ENCODE measurements around the gene SHKBP1.

SHKBP1 gene, protein sequence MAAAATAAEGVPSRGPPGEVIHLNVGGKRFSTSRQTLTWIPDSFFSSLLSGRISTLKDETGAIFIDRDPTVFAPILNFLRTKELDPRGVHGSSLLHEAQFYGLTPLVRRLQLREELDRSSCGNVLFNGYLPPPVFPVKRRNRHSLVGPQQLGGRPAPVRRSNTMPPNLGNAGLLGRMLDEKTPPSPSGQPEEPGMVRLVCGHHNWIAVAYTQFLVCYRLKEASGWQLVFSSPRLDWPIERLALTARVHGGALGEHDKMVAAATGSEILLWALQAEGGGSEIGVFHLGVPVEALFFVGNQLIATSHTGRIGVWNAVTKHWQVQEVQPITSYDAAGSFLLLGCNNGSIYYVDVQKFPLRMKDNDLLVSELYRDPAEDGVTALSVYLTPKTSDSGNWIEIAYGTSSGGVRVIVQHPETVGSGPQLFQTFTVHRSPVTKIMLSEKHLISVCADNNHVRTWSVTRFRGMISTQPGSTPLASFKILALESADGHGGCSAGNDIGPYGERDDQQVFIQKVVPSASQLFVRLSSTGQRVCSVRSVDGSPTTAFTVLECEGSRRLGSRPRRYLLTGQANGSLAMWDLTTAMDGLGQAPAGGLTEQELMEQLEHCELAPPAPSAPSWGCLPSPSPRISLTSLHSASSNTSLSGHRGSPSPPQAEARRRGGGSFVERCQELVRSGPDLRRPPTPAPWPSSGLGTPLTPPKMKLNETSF

DNA sequence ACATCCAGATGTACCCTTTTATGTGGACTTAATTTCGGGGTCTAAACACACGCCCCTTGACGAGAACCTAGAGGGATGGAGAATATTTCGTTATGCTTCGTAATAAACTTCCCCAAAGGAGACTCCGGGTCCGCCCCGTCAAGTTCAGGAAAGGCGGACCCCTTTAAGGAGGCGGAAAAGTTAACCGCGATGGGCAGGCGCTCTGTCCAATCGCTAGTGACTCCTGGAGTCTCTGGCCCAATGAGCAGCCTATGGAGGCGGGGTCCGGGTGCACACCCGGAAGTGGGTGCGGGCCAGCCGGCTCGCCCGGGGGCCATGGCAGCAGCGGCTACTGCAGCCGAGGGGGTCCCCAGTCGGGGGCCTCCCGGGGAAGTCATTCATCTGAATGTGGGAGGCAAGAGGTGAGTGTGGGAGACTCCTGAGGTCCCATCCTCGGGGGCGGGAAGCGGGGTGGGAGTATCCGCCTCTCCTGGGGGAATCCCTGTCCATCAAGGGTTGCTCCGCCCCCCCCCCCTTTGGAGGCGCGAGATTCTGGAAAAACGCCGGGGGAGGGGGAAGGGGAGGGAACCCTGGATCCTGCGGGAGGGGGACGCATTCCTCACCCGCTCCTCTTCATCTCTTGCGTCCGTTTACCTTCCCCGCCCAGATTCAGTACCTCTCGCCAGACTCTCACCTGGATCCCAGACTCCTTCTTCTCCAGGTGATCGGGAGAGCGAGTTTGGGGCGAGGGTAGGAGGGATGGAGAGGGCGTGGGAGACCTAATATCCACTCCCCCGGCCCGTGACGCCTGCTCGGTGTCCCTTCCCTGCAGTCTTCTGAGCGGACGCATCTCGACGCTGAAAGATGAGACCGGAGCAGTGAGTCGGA, at the start of gene SHKBP1:
Gene SHKBP1 (plus strand): TSS at position 289 of the 867 bp plus-strand sequence. CDS start 27 bp downstream, at position 316.
- no peaks in the 10 kb centered on the region for H3K27me3 ChIP-seq (replicated peaks; ENCODE audit: control insufficient read depth, insufficient read depth, low read length)
- peak within 1 kb of the TSS; percentile 84 for H3K9ac ChIP-seq (ENCODE audit: low read length)
- peaks cover 3% of the 10 kb centered on the region for H3K4me1 ChIP-seq (ENCODE audit: control insufficient read depth, insufficient read depth, low read length)
- H3K9me3 ChIP-seq (ENCODE audit: control insufficient read depth, low read length) = no peaks in the 10 kb centered on the region
- DNase-seq (ENCODE audit: low read depth) = peak; percentile 97
- peaks cover 10% of the 10 kb centered on the region for H3K36me3 ChIP-seq (ENCODE audit: control insufficient read depth, insufficient read depth, low read length, severe bottlenecking)
- peak within 1 kb of the TSS; percentile 90 for H3K4me3 ChIP-seq (ENCODE audit: low read length)

DNA sequence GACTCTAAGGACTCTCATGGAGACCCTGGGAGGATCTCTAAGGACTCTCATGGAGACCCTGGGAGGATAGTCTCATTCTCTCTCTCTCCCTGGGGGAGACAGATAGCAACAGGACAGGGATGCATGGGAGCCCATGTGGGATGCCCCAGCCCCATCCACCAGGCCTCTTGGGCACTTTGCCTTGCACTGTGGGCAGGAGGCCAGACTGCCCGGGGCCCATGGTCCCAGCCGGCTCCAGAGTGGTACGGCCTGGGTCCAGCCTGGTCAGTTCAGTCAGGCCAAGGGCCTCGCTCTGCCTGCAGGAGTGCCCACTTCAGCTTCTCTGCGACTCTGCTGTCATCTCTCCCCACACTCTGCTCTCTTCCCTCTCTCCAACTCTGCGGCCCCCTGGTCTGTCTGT, 48.6 kb upstream of the SHKBP1 start:
- H3K27me3 ChIP-seq (replicated peaks; ENCODE audit: control insufficient read depth, insufficient read depth, low read length) = peaks cover 21% of the 10 kb centered on the region
- no peak for DNase-seq (ENCODE audit: low read depth)
- H3K9me3 ChIP-seq (ENCODE audit: control insufficient read depth, low read length) = no peaks in the 10 kb centered on the region
- H3K9ac ChIP-seq (ENCODE audit: low read length) = no peak overlapping the region
- no peaks in the 10 kb centered on the region for H3K4me1 ChIP-seq (ENCODE audit: control insufficient read depth, insufficient read depth, low read length)
- no peaks in the 10 kb centered on the region for H3K36me3 ChIP-seq (ENCODE audit: control insufficient read depth, insufficient read depth, low read length, severe bottlenecking)
- H3K4me3 ChIP-seq (ENCODE audit: low read length) = no peak overlapping the region

DNA sequence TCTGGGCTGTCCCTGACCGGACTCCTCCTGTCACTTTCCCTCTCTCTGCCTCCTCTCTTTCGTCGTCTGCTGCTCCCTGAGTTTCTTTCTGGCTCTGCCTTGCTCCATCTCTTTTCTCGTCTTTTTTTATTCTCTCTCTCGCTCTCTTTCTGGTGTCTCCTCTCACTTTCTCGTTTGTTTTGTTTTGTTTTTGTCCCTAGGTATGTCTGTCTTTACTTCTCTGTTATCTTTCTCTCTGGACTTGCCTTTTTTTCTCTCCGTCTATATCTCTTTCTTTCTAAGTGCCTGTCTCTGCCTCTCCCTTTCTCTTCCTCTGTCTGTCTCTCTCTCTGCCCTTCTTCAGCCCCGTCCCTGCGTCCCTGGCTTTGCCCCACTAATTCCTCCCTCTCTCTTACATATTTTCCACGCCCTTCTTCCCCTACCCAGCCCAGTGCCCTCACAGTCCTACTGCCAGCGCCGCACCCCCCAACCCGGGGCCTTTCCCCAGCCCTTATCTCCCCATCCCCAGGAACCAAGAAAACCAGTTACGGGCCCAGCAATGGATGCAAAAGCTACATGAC, 48.1 kb upstream of the SHKBP1 start:
- DNase-seq (ENCODE audit: low read depth) = no peak
- Histone ChIP-seq H3K4me1 (ENCODE audit: control insufficient read depth, insufficient read depth, low read length) (no peaks in the 10 kb centered on the region), H3K36me3 (ENCODE audit: control insufficient read depth, insufficient read depth, low read length, severe bottlenecking) (no peaks in the 10 kb centered on the region), H3K27me3 (replicated peaks; ENCODE audit: control insufficient read depth, insufficient read depth, low read length) (peaks cover 26% of the 10 kb centered on the region), H3K4me3 (ENCODE audit: low read length) (no peak overlapping the region), H3K9ac (ENCODE audit: low read length) (no peak overlapping the region), H3K9me3 (ENCODE audit: control insufficient read depth, low read length) (no peaks in the 10 kb centered on the region)

DNA sequence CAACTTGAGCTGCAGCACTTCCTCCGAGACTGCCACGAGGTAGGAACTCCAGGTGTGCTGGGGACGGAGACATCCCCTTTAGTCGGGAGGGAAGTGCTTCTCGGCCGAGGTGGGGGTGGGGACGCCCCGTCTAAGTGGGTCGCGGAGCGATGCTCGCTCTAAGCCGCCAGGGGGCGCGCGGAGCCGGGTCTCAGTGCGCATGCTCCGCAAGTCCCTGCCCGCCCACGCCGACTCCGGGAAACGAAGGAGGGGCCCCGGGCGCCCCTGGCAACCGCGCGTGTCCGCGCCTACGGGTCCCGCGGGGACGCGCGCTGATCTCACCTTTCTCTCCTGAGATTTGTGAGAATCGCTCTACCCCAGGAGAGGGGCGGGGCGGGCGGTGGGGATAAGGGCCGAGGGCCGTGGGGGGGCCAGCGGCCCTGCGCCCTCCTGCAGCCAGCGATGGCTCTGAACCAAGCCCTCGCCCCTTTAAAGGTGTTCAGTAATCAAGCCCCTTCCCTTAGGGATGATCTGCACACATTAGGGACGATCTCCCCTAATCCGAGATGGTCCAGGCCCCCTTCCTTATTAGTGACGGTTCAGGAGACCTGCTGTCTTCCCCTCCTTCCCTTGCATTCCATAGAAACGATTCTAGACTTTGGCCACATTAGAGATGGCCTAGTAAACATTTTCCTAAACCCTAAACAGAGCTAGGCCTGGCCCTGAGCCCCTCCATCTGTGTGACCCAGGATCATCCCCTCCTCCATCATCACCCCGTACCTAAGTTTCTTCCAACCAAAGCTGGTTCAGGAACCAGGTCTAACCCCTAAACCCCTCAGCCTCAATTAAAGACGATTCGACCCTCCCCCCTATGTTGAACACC, 47.3 kb upstream of the SHKBP1 start:
- H3K4me3 ChIP-seq (ENCODE audit: low read length) = peak overlapping the region; percentile 74
- peaks cover 4% of the 10 kb centered on the region for H3K9me3 ChIP-seq (ENCODE audit: control insufficient read depth, low read length)
- DNase-seq (ENCODE audit: low read depth) = peak; percentile 88
- no peaks in the 10 kb centered on the region for H3K36me3 ChIP-seq (ENCODE audit: control insufficient read depth, insufficient read depth, low read length, severe bottlenecking)
- H3K4me1 ChIP-seq (ENCODE audit: control insufficient read depth, insufficient read depth, low read length) = no peaks in the 10 kb centered on the region
- H3K27me3 ChIP-seq (replicated peaks; ENCODE audit: control insufficient read depth, insufficient read depth, low read length) = peaks cover 32% of the 10 kb centered on the region
- H3K9ac ChIP-seq (ENCODE audit: low read length) = peak overlapping the region; percentile 65

DNA sequence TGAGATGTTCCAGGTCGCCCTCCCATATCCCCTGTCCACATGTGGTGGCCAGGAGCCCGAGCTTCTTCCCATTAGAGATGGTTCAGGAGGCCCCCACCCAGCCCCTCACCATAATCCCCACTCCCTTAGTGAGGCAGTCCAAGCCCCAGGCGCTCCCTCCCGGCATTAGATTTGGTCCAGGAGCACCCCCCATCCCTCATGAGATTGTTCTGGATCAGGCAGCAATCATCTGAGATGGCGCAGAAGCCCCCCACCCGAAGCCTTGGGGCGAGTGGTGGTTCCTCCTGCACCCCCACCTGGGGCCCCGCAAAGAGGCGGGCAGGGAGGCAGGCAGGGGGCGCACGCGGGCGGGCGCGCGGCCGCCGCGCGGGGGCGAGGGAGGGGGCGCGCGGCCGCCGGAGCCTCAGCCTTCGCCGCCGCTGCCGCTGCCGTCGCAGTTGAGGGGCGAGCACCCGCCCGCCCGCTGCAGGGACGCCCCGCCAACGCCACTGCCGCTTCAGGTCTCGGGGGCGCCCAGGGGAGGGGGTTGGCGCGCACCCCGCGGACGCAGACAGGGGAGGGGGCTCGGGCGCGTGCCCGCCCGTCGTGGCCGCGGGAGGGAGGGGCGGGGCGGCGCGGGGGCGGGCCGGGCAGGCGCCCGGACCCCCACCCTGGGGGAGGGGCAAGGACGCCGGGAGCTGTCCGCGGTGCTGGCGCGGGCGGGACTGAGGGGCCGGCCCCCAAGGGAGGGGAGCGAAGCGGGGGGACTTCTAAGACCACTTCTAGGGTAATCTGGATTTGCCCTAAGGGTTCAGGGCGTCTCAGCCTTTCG, 46.4 kb upstream of the SHKBP1 start:
- peak; percentile 37 for DNase-seq (ENCODE audit: low read depth)
- Histone ChIP-seq H3K4me3 (ENCODE audit: low read length) (no peak overlapping the region), H3K9me3 (ENCODE audit: control insufficient read depth, low read length) (peaks cover 5% of the 10 kb centered on the region)

DNA sequence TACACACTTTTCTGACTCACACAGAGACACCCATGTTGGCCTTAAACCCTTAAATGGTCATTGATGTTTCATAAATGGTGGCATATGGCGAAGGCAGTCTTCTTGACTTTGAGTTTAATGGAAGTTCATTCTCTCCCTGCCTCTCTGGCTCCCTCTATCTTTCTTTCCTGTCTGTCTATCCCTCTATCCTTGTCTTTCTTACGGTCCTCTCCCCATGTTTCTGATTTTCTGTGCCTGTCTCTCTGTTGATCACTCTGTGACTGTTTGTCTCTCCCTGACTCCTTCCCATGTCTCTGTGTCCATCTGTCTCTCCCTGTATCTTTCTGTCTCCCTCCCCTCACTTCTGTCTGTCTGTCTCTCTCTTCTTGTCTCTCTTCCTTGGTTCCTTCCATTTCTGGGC, 43.2 kb upstream of the SHKBP1 start:
- no peak for DNase-seq (ENCODE audit: low read depth)
- H3K36me3 ChIP-seq (ENCODE audit: control insufficient read depth, insufficient read depth, low read length, severe bottlenecking) = no peaks in the 10 kb centered on the region
- no peak overlapping the region for H3K9ac ChIP-seq (ENCODE audit: low read length)
- H3K4me3 ChIP-seq (ENCODE audit: low read length) = no peak overlapping the region
- peaks cover 5% of the 10 kb centered on the region for H3K9me3 ChIP-seq (ENCODE audit: control insufficient read depth, low read length)
- H3K4me1 ChIP-seq (ENCODE audit: control insufficient read depth, insufficient read depth, low read length) = no peaks in the 10 kb centered on the region
- peaks cover 39% of the 10 kb centered on the region for H3K27me3 ChIP-seq (replicated peaks; ENCODE audit: control insufficient read depth, insufficient read depth, low read length)

More for the DNA sequence above, 46.4 kb upstream of the SHKBP1 start:
- Histone ChIP-seq H3K27me3 (replicated peaks; ENCODE audit: control insufficient read depth, insufficient read depth, low read length) (peaks cover 39% of the 10 kb centered on the region), H3K36me3 (ENCODE audit: control insufficient read depth, insufficient read depth, low read length, severe bottlenecking) (no peaks in the 10 kb centered on the region), H3K9ac (ENCODE audit: low read length) (no peak overlapping the region), H3K4me1 (ENCODE audit: control insufficient read depth, insufficient read depth, low read length) (no peaks in the 10 kb centered on the region)

DNA sequence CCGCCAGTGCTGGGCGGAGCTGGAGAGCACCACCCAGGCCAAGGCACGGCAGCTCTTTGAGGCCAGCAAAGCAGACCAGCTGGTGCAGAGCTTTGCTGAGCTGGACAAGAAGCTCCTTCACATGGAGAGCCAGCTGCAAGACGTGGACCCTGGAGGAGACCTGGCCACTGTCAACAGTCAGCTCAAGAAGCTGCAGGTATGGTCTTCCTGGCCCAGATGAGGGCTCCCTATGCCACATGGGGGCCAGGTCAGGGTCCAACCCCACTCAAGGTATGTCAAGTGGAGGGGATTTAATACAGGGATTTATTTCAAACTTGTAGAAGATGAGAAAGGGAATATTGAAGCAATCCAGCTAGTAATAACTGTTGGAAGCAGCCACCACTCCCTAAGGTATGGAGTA, 42.5 kb upstream of the SHKBP1 start:
- Histone ChIP-seq H3K27me3 (replicated peaks; ENCODE audit: control insufficient read depth, insufficient read depth, low read length) (peaks cover 39% of the 10 kb centered on the region), H3K4me1 (ENCODE audit: control insufficient read depth, insufficient read depth, low read length) (no peaks in the 10 kb centered on the region), H3K36me3 (ENCODE audit: control insufficient read depth, insufficient read depth, low read length, severe bottlenecking) (no peaks in the 10 kb centered on the region), H3K9ac (ENCODE audit: low read length) (no peak overlapping the region), H3K9me3 (ENCODE audit: control insufficient read depth, low read length) (peaks cover 5% of the 10 kb centered on the region), H3K4me3 (ENCODE audit: low read length) (no peak overlapping the region)
- DNase-seq (ENCODE audit: low read depth) = no peak

DNA sequence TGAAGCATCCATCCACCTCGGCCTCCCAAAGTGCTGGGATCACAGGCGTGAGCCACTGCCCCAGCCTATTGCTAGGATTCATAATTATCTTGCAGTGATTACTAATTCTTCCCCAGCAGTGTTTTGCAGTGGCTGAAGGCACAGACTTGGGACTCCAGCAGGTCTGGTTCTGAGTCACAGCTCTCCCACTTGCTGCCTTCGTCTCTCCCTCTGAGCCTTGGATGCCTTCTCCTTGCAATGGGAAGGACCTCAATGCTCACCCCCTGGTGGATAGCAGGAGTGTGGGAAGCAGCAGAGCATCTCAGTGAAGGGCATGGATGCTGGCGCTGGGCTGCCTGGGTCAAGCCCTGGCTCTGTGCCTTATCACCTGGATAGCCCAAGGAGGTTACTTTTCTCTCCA, 37.6 kb upstream of the SHKBP1 start:
- DNase-seq (ENCODE audit: low read depth) = no peak
- peaks cover 5% of the 10 kb centered on the region for H3K4me1 ChIP-seq (ENCODE audit: control insufficient read depth, insufficient read depth, low read length)
- H3K9ac ChIP-seq (ENCODE audit: low read length) = no peak overlapping the region
- peaks cover 9% of the 10 kb centered on the region for H3K27me3 ChIP-seq (replicated peaks; ENCODE audit: control insufficient read depth, insufficient read depth, low read length)
- H3K4me3 ChIP-seq (ENCODE audit: low read length) = no peak overlapping the region
- H3K36me3 ChIP-seq (ENCODE audit: control insufficient read depth, insufficient read depth, low read length, severe bottlenecking) = no peaks in the 10 kb centered on the region
- H3K9me3 ChIP-seq (ENCODE audit: control insufficient read depth, low read length) = peaks cover 4% of the 10 kb centered on the region

DNA sequence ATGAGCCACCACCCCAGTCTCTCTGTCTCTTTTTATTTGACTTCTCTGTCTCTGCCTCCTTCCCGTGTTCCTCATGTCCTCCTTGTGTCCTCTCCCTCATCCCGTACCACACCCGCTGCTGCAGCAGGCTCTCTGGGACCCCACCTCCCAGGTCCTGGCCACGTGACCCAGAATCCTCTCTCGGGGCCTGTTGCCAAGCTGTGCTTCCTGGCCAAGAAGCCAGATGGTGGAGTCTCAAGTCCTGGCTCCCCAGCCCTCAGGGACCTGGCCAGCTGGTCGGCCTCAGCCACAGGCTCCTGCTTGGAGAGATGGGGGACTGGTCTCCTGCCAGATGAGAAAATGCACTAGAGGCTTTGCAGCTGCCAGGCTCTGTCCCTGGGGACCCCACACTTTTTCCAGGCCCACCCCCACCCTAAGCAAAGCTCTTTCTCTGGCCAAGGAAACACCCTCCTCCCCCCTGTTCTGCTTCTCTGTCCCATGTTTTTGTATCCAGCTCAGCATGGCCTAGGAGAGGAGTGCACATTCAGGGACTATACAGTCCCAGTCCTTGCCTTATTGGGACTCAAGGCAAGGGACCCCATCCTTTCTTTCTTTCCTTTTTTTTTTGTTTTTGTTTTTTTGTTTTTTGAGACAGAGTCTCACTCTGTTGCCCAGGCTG, 34.3 kb upstream of the SHKBP1 start:
- Histone ChIP-seq H3K4me3 (ENCODE audit: low read length) (no peak overlapping the region), H3K36me3 (ENCODE audit: control insufficient read depth, insufficient read depth, low read length, severe bottlenecking) (no peaks in the 10 kb centered on the region), H3K27me3 (replicated peaks; ENCODE audit: control insufficient read depth, insufficient read depth, low read length) (no peaks in the 10 kb centered on the region), H3K4me1 (ENCODE audit: control insufficient read depth, insufficient read depth, low read length) (peaks cover 5% of the 10 kb centered on the region), H3K9me3 (ENCODE audit: control insufficient read depth, low read length) (no peaks in the 10 kb centered on the region), H3K9ac (ENCODE audit: low read length) (no peak overlapping the region)
- DNase-seq (ENCODE audit: low read depth) = no peak
